NCI-H526 (cell line): Measurements from ENCODE around the gene ARAP1.

ENCODE experiments used
- DNase-seq, 2 experiments: peaks; one replicate each; lab custom pipeline; 2025; lab: John Stamatoyannopoulos, UW

The ARAP1 gene

DNA sequence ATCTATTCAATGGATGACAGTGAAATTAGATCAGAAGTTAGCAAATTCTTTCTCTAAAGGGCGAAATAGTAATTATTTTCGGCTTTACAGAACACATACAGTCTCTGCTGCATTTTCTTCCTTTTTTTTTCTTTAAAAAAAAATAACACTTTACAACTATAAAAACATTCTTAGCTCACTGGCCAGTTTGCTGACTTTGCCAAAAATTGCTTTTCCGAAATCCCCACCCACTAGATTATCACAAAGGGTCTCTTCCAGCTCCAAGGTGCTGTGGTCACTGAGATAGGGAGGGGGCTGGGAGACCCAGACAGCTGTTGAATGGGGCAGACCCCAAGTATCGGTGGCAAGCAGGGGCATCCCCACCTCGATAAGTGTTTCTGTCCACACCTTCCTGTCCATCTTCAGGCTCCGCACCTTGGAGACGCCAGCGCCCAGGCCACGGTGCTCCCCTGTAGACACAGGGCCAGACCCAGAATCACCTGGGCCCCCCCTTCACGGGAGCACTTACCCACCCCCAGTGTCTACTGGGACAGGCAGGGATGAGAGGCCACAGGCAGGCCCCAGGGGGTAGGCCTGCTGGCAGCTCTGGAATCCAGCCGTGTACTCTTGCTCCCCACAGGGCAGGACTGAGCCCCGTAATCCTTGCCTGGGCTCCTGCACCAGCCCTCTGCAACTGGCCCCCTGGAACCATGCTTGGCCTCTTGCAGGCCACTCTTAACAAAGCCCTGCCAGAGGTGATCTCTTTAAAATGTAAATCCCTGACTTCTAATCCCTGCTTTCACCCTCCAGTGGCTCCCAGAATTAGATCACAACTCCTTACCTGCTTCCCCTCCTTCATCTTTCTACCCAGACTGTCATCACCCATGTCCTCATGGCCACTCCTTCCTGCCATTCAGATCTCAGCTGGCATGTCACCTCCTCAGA lies 46.5 kb downstream of the ARAP1 start:
- DNase-seq: no peak

GRCh38 chr11:72704783-72705265 lies 47.4 kb downstream of the ARAP1 start:
- peak in 1 of 2 experiments; percentile 31 for DNase-seq

GRCh38 chr11:72704028-72704782 lies 48.0 kb downstream of the ARAP1 start:
- DNase-seq: no peak

DNA sequence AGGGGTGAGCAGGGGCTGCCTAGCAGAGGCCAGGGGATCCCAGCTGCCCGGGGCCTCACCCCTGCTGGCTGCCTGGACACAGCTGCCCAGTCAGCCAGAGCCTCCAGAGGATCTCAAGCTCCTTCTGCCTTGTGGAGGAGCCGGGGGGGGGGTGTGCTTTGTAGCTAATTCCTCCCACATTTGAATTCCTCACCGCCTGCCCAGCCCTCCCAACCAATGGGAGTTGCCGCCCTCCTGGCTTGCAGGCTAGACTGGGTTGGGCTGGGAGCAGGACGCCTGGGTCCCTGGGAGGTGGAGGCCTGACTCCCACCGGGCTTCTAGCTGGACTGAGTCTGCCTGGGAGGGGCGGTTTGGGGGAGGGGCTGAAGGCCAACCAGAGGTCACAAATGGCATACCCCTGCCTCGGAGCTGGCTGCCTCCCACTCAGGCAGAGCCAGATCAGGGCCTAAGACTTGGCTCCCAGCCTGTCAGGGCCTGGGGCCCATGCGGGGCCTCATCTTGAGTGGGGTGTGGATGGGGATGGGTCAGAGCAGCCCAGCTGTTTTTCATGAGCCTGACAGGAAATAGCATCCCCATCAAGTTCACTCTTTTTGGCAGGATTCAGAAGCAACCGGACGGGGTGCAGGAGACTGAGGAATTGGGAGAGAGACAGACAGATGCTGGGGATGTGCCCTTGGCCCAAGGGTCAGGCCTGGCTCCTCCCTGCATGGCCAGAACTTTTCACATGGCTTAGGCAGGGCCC lies 48.8 kb downstream of the ARAP1 start:
- DNase-seq: no peak

- no peak for DNase-seq
Measured at GRCh38 chr11:72702577-72703241, 49.5 kb downstream of the ARAP1 start.

- no peak for DNase-seq
Measured at GRCh38 chr11:72702096-72702495, 50.1 kb downstream of the ARAP1 start.

GRCh38 chr11:72701466-72701865 lies 50.7 kb downstream of the ARAP1 start:
- no peak for DNase-seq

DNA sequence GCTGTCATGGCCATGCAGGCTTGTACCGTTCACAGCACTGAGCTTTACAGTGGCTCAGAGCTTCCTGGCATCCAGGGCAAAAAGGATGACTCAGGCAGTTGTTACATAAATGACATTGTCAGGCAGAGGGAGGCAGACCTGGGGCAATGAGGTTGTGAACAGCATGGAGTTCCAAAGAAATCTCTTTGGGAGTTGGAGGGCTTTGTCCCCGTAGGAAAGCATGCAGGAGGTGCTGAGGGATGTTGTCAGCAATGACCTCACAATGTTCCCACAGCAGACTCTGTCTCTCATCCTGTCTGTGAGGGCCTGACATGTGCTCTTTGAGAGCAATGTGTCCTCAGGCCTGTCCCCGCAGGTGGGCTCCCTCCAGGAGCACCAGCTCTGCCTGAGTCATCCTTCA lies 52.1 kb downstream of the ARAP1 start:
- no peak for DNase-seq

DNA sequence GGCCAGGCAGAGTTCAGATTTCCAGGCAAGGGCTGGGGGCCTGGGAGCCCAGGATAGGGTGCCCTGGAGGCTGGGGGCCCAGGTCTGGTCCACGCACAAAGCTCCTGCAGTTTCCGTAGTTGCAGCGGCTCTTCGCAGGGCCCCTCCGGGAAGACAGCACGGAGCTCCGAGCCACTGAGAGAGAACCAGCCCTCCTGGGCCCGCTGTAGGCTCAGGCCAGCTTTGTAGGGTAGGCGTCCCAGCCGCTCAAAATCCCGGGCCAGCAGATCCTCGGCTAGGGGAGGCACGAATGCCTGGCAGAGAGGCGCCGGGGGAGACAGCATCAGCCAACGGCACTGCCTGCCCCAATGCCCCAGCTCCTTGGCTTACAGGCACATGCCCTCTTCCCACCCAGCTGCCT lies 54.4 kb downstream of the ARAP1 start:
- no peak for DNase-seq

DNA sequence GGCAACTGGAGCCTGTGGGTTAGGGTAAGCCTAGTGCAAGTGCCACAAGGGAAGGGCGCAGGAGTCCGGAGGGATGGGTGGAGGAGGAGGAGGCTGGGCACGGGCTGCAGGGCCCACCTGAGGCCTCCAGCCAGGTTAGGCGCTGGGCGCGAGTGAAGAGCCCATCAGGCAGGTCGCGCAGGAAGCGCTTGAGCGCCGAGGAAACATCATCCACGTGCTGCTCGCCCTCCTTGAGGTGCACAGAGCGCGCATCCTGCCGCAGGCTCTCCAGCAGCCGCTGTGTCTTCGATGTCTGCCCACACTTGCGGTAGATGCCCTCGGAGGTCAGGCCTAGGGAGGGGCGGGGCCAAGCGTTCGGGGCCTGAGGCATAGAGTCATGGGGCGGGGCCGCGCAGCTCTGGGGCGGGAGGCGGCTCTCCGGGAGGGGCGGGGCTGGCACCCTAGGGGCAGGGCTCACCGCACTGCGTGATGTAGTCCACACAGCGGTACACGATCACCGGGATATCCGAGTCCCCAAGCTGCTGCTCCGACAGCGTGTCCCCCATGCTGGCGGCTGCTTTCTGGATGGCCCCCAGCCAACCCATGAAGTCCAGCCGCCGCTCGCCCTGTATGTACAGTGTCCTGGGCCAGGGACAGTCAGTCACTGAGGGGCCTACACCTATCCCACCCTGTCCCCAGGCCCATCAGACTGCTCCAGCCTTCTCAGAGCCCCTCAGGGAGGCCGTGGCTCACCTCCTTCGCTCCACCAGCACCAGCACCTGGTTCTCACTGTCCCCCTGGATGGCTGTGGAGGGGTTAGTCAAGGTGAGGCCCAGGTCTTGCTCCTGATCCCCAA lies 55.1 kb downstream of the ARAP1 start:
- DNase-seq: no peak

DNA sequence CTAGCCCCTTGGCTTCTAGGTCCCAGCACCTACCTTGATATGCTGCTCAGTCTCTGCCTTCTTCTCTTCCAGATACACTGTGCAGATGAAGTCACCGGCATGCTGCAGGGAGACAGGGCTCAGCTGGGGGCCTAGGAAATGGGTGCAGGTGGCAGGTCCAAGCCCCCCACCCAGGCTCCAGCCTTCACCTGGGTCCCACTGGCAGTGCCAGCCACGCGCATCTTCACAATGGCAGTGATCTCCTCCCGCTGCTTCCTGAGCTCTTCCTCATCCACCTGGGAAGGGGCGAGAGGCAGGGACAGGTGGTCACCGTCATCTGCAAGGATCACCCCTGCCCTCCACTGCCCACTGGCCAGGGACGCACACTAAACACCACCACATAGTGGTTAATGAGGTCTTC lies 56.9 kb downstream of the ARAP1 start:
- DNase-seq: no peak

GRCh38 chr11:72693271-72693968 lies 58.8 kb downstream of the ARAP1 start:
- DNase-seq: no peak

DNA sequence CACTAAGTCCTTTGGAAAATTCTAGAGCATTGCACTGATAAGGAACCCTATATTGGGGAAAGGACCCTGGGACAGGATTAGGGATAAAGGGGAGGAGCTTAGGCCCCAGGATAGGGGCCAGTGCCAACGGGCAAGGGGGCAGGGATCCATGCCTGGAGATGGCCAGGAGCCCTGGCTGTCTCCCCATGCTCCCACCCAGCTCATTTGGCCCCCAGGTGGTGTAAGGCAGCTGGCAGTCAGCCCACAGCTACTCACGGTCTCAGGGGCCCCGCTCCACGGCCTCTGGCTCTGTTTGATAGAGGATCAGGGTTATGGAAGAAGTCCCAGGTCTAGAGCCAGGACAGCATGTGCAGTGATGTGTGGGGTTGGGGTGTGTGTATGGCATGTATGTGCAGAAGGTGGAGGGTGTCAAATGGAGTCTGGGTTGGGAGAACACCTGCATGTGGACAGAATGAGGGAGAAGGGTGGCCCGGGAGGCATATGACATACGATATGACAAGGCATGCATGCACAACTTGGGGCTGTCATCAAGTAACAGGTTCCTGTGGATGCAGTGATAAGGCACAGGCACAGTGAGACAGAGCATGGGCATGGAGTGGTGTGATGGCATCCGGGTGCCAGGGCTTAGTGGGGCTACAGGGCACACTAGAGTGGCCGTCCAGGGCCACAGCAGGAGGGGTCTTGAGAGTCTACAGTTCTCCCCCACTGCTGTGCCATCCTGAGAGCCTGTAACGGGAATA lies 59.5 kb downstream of the ARAP1 start:
- no peak for DNase-seq

DNA sequence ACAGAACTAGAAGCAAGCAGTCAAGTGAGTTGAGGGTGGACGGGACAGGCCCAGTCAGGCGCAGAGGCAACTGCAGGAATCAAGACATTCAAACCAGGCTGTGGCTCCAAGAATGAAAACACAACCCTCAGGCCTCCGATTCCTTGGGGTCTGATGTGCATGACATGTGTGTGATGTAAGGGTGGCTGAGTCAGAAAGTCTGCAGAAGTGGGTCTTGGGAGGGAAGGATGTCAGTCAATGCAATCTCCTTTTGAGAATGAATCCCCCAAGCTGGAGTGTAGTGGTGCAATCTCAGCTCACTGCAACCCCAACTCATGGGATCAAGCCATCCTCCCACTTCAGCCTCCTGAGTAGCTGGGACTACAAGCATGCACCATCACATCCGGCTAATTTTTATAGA lies 62.0 kb downstream of the ARAP1 start:
- DNase-seq: no peak

- no peak for DNase-seq
Measured at GRCh38 chr11:72688929-72689328, 63.3 kb downstream of the ARAP1 start.

DNA sequence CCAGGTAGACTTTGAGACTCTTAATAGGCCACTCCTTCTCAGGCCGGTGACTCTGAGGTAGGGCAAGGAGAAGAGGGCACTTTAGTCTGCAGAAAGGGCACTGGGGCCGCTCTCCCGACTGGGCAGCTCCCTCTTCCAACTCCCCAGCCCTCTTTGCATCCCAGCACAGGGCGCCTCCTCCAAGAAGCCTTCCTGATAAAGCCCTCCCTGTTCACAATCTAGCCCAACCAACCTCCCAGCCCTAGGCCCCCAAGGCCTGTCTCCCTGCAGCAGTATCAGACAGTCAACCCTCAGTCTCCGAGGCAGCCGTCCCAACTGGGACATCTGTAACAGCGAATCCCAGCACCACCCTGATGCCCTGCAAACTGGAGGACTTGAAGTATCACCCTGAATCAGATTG lies 63.7 kb downstream of the ARAP1 start:
- no peak for DNase-seq

DNA sequence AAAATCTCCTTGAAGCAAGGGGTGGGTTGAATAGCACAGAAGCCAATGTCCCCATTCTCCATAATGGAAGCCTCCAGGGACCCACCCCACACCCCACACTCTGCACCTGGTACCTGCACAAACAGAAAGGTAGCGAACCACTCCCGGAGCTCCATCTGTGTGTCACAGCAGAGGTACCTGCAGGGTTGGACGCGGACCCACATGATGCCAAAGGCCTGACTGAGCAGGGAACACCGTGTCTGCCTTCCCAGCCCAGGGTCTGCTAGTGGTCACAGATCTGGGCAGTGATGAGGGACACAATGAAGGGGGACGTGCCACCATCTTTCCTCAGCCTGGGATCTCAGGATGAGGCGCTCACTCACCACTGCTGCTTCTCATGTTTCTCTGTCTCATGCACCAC lies 64.9 kb downstream of the ARAP1 start:
- no peak for DNase-seq

DNA sequence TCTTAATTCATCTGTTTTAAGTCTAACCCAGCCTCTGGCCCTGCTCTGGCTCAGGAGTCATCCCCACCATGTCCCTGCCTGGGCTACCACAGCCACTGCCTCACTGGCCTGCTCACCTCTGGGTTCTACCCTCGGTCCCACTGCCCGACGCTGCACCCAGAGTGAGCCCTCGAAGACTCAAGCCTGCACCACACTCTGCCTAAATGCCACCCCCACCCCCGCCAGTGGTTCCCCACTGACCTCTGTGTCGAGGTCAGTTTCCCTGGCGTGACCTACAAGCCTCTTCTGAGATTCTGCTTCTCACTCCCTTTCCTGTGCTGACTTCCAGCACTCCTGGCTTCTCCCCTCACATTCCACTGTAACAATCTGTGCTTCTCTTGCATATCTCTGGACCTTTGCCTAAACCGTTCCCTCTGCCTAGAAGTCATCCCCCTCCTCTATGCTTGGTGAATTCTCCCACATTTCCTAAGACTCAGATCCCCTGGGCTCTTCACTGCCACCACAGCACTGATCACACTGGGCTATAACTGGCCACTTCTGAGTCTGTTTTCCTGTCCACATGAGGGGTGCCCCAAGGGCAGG lies 65.5 kb downstream of the ARAP1 start:
- DNase-seq: no peak
